PC-9 (cell line): Measurements from ENCODE around the gene WDR59. TPM values are rescaled to one million over a fixed set of nuclear protein-coding genes. Genes with fewer than 3 reads are reported as not detected.

Experiments used
- Bru-seq: library from RNA; stranded (reverse); fragments of 400-500 nt; gene quantifications from one replicate; lab custom pipeline; 2021; lab: Mats Ljungman, UMichigan
- BruChase-seq, 2 experiments: library from RNA; stranded (reverse); fragments of 400-500 nt; gene quantifications; one replicate each; lab custom pipeline; 2021; lab: Mats Ljungman, UMichigan
- BruUV-seq: library from RNA; stranded (reverse); fragments of 400-500 nt; replicated peaks from 2 replicates; lab custom pipeline; 2021; lab: Mats Ljungman, UMichigan
- CTCF ChIA-PET: fragments of 300-600 bp; sonication (Branson Sonifier 250); formaldehyde crosslinking; loops from one replicate; lab custom pipeline; 2022; ENCODE audit warnings: antibody characterized with exemption; lab: Charles Lee
- POLR2A ChIA-PET: fragments of 300-600 bp; sonication (Branson Sonifier 250); formaldehyde crosslinking; loops from one replicate; lab custom pipeline; 2022; ENCODE audit warnings: antibody characterized with exemption; ENCODE audit not compliant: unreplicated experiment; lab: Charles Lee
- DNase-seq, 2 experiments: peaks; one replicate each; pipeline versions ENCODE4 v3.0.0 to v3.0.0-alpha.2; 2015 to 2022; ENCODE audit warnings: mixed read lengths in 1 of 2
- H2AFZ ChIP-seq: fragments of 200-600 bp; sonication (generic); 2 replicates; pipeline ENCODE4 v1.8.1; 2017; ENCODE audit warnings: antibody characterized with exemption
- H3F3A ChIP-seq: fragments of 200-600 bp; sonication (generic); 2 replicates; pipeline ENCODE4 v1.8.1; 2017; ENCODE audit warnings: antibody characterized with exemption, mild to moderate bottlenecking, low read depth; ENCODE audit not compliant: insufficient read depth
- H3K27ac ChIP-seq: fragments of 200-600 bp; sonication (generic); 2 replicates; pipeline ENCODE4 v1.6.1; 2016; ENCODE audit warnings: mixed run types
- H3K27me3 ChIP-seq: fragments of 200-600 bp; sonication (generic); 2 replicates; pipeline ENCODE4 v1.6.1; 2016; ENCODE audit warnings: low read depth, mixed run types; ENCODE audit not compliant: insufficient read depth
- H3K36me3 ChIP-seq: fragments of 200-600 bp; sonication (generic); 2 replicates; pipeline ENCODE4 v1.6.1; 2016; ENCODE audit warnings: low read depth, mixed run types
- H3K4me1 ChIP-seq: fragments of 200-600 bp; sonication (generic); replicated peaks from 2 replicates; pipeline ENCODE4 v1.6.1; 2016; ENCODE audit warnings: mixed run types; ENCODE audit not compliant: insufficient read depth
- H3K4me2 ChIP-seq: fragments of 200-600 bp; sonication (generic); 2 replicates; pipeline ENCODE4 v1.6.1; 2017; ENCODE audit warnings: mixed run types
- H3K4me3 ChIP-seq: fragments of 200-600 bp; sonication (generic); 2 replicates; pipeline ENCODE4 v1.6.1; 2016; ENCODE audit warnings: mixed run types
- H3K79me2 ChIP-seq: fragments of 200-600 bp; sonication (generic); 2 replicates; pipeline ENCODE4 v1.6.1; 2017; ENCODE audit warnings: low read depth, mixed run types
- H3K9me2 ChIP-seq: fragments of 200-600 bp; sonication (generic); 2 replicates; pipeline ENCODE4 v1.8.1; 2017; ENCODE audit warnings: mild to moderate bottlenecking; ENCODE audit not compliant: insufficient read depth
- H3K9me3 ChIP-seq: fragments of 200-600 bp; sonication (generic); 2 replicates; pipeline ENCODE4 v1.8.1; 2016; ENCODE audit warnings: low read depth; ENCODE audit not compliant: insufficient read depth
- H4K20me1 ChIP-seq: fragments of 200-600 bp; sonication (generic); 2 replicates; pipeline ENCODE4 v1.8.1; 2017; ENCODE audit not compliant: insufficient read depth
- EZH2 ChIP-seq: fragments of 200-600 bp; sonication (generic); IDR thresholded peaks from 2 replicates; pipeline ENCODE4 v1.8.0; 2017; ENCODE audit warnings: antibody characterized with exemption, low read depth
- intact Hi-C: fragments of 100-400 bp; cut with micrococcal nuclease; formaldehyde crosslinking; loops from one replicate; pipeline ENCODE4 v1.10.0; 2022; ENCODE audit not compliant: unreplicated experiment
- long read RNA-seq: library from polyadenylated mRNA; stranded (forward); transcript quantifications from one replicate; pipeline ENCODE4 v2.0.0, GENCODE V29; 2022
- total RNA-seq: library from RNA; stranded (reverse); gene quantifications from 2 replicates; pipeline ENCODE4 v1.2.3, GENCODE V29; 2021
- TF ChIP-seq, protein P1 (sequence below): fragments of 200-600 bp; sonication (generic); conservative IDR thresholded peaks from 2 replicates; pipeline ENCODE4 v1.6.1; 2017; ENCODE audit warnings: mixed run types, antibody characterized with exemption, mild to moderate bottlenecking, moderate library complexity

The WDR59 gene, protein sequence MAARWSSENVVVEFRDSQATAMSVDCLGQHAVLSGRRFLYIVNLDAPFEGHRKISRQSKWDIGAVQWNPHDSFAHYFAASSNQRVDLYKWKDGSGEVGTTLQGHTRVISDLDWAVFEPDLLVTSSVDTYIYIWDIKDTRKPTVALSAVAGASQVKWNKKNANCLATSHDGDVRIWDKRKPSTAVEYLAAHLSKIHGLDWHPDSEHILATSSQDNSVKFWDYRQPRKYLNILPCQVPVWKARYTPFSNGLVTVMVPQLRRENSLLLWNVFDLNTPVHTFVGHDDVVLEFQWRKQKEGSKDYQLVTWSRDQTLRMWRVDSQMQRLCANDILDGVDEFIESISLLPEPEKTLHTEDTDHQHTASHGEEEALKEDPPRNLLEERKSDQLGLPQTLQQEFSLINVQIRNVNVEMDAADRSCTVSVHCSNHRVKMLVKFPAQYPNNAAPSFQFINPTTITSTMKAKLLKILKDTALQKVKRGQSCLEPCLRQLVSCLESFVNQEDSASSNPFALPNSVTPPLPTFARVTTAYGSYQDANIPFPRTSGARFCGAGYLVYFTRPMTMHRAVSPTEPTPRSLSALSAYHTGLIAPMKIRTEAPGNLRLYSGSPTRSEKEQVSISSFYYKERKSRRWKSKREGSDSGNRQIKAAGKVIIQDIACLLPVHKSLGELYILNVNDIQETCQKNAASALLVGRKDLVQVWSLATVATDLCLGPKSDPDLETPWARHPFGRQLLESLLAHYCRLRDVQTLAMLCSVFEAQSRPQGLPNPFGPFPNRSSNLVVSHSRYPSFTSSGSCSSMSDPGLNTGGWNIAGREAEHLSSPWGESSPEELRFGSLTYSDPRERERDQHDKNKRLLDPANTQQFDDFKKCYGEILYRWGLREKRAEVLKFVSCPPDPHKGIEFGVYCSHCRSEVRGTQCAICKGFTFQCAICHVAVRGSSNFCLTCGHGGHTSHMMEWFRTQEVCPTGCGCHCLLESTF
- total RNA-seq (97.0 and 97.1 TPM in 2 replicates), Bru-seq, nascent RNA (percentile 79 among the genes with signal in this experiment), BruChase-seq, experiment 1, labeled RNA remaining after a 2-hour chase (percentile 81 among the genes with signal in this experiment), BruChase-seq, experiment 2, labeled RNA remaining after a 6-hour chase (percentile 74 among the genes with signal in this experiment)
- long read RNA-seq, full-length matches to known transcripts: 9 of 33 reads
- long read RNA-seq, partial matches to known transcripts: 14 of 33 reads
- long read RNA-seq, other reads (novel, unspliced or antisense): 10 of 33 reads

DNA sequence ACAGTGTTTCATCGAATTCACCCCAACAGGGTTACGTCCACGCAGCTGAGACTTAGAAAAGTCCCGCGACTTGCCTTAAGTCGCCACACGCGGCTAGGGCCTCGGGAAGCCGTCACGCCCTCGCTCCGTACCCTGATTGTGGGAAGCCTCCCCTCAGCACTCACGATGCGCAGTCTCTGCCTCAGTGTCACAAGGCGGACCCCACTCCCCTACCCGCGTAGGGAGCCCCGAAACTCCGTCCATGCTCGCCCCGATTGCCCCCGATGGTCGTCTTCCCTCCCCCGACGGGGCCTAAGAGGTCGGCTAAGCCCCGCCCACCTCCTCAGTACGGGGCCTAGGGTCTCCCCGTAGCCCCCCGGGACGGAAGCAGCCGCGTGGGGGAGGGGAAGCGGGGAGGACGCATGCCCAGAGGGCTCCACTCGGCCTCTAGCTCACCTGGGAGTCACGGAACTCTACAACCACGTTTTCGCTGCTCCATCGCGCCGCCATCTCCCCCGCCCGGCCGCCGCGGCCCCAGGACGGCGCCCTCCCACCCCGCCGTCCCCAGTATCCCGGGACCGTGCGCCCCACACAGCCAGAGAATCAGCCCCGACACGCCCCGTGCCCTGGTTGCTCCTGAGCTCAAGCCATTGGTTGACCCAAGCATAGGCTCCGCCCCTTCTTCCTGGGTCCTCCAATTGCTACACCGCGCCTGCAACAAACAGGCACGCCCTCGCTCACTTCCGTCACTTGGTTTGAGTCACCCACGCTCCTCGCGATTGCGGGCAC lies at the start of gene WDR59:
WDR59 (minus strand) TSS at position 595 of the 768 bp plus-strand sequence; CDS start at position 489, 106 bp downstream.
- peak; percentile 99 for DNase-seq
- TF ChIP-seq EZH2: no peak
- TF ChIP-seq, protein P1, sequence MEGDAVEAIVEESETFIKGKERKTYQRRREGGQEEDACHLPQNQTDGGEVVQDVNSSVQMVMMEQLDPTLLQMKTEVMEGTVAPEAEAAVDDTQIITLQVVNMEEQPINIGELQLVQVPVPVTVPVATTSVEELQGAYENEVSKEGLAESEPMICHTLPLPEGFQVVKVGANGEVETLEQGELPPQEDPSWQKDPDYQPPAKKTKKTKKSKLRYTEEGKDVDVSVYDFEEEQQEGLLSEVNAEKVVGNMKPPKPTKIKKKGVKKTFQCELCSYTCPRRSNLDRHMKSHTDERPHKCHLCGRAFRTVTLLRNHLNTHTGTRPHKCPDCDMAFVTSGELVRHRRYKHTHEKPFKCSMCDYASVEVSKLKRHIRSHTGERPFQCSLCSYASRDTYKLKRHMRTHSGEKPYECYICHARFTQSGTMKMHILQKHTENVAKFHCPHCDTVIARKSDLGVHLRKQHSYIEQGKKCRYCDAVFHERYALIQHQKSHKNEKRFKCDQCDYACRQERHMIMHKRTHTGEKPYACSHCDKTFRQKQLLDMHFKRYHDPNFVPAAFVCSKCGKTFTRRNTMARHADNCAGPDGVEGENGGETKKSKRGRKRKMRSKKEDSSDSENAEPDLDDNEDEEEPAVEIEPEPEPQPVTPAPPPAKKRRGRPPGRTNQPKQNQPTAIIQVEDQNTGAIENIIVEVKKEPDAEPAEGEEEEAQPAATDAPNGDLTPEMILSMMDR: no peak
- Histone ChIP-seq H3K4me3 (peak within 1 kb of the TSS; percentile 89), H3F3A (peaks cover 7% of the 10 kb centered on the region), H4K20me1 (peaks cover 4% of the 10 kb centered on the region; the same call in 1 of the 2 replicates), H3K4me1 (0 out of 2 replicates have a peak, but pooled peaks cover 8% of the 10 kb centered on the region), H3K79me2 (peaks cover 29% of the 10 kb centered on the region), H3K4me2 (peak within 1 kb of the TSS; percentile 88), H3K27me3 (no peaks in the 10 kb centered on the region), H2AFZ (peak within 1 kb of the TSS; percentile 94), H3K9me2 (no peaks in the 10 kb centered on the region), H3K36me3 (no peaks in the 10 kb centered on the region), H3K27ac (peak within 1 kb of the TSS; percentile 59), H3K9me3 (no peaks in the 10 kb centered on the region)
- intact Hi-C loops: loop anchor here (1.0 kb wide), 1 partner anchor 125 kb away; no protein-coding TSS in a partner anchor
- BruUV-seq: TSS peak; percentile 46
- POLR2A ChIA-PET: interaction anchor here (0.6 to 0.9 kb wide), 14 partner anchors 13 to 532 kb away, joined by 3 to 27 read pairs (median 6); partner anchors contain the start of gene ZNRF1
- CTCF ChIA-PET: interaction anchor here (0.6 to 2.0 kb wide), 6 partner anchors 14 to 428 kb away, joined by 3 to 16 read pairs (median 4); partner anchors contain the start of genes FA2H and ZNRF1

DNA sequence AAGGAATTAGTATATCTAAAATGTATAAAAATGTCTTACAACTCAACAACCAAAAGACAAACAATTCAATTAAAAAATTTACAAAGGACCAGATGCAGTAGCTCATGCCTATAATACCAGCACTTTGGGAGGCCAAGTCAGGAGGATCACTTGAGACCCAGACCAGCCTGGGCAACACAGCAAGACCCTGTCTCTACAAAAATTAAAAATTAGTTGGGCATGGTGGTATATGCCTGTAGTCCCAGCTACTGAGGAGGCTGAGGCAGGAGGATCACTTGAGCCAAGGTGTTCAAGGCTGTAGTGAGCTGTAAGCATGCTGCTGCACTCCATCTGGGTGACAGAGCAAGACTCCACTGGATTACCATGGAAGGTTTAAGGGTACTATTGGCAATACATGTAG lies 47.7 kb upstream of the WDR59 start:
- ChIA-PET POLR2A (no interaction called here), CTCF (no interaction called here)
- Histone ChIP-seq H4K20me1 (no peaks in the 10 kb centered on the region), H2AFZ (no peak overlapping the region), H3K27ac (no peak overlapping the region), H3K9me3 (peaks cover 3% of the 10 kb centered on the region), H3F3A (peaks cover 28% of the 10 kb centered on the region), H3K36me3 (0 out of 2 replicates have a peak, but pooled peaks cover 8% of the 10 kb centered on the region), H3K27me3 (no peaks in the 10 kb centered on the region), H3K4me2 (no peak overlapping the region), H3K9me2 (no peaks in the 10 kb centered on the region), H3K79me2 (peaks cover 93% of the 10 kb centered on the region), H3K4me3 (no peak overlapping the region), H3K4me1 (peaks cover 38% of the 10 kb centered on the region)
- no peak for DNase-seq
- intact Hi-C loops: no loop called here
- no peak for TF ChIP-seq EZH2
- TF ChIP-seq, protein P1: no peak
- no TSS peak for BruUV-seq
